ENCODE data around the gene SORCS1. TPM values are rescaled to one million over a fixed set of nuclear protein-coding genes. Genes with fewer than 3 reads are reported as not detected.

The SORCS1 gene
- total RNA-seq, 1 experiment from 2014 or later, result 1.7 TPM

- no peak overlapping the region for H2BK20ac ChIP-seq (ENCODE audit: low read depth, low read length, poor library complexity, severe bottlenecking)
- no peak overlapping the region for H2BK15ac ChIP-seq (ENCODE audit: low read depth, low read length)
- H3K23ac ChIP-seq (ENCODE audit: insufficient read length, low read depth, low read length), result no peak overlapping the region
- no peak overlapping the region for H3K14ac ChIP-seq (ENCODE audit: insufficient read depth, low read length)
- no peak overlapping the region for H2BK120ac ChIP-seq (ENCODE audit: low read depth, low read length, poor library complexity, severe bottlenecking)
- no peak overlapping the region for H3K4ac ChIP-seq (ENCODE audit: low read depth, low read length)
- H3T11ph ChIP-seq (ENCODE audit: low read length), result no peak overlapping the region
- H2AK5ac ChIP-seq (ENCODE audit: insufficient read length, low read length), result no peak overlapping the region
- no peak overlapping the region for H3K56ac ChIP-seq (ENCODE audit: insufficient read length, low read depth, low read length)
- Mint-ChIP-seq H3K36me3 (ENCODE audit: insufficient read depth in 1 of 3, low read depth in 3 of 3) (no peaks in the 10 kb centered on the region), H3K4me3 (no peak overlapping the region), H3K4me1 (peaks cover 7 to 13% of the 10 kb centered on the region in 2 experiments), H3K27me3 (ENCODE audit: low read depth) (peaks cover 21% of the 10 kb centered on the region), H3K27ac (peak overlapping the region in 1 of 3 experiments; percentile 13; a peak in 1 of 7 replicates), H3K9me3 (no peaks in the 10 kb centered on the region)
- H2BK12ac ChIP-seq (ENCODE audit: insufficient read length, low read depth, low read length), result no peak overlapping the region
- no peak overlapping the region for H2BK5ac ChIP-seq (ENCODE audit: insufficient read length, low read length)
- no peaks in the 10 kb centered on the region for H4K20me1 ChIP-seq (ENCODE audit: control insufficient read depth, insufficient read depth, insufficient read length)
- H4K8ac ChIP-seq (replicated peaks; ENCODE audit: insufficient read length, low read depth, low read length), result no peak overlapping the region
- TF ChIP-seq CTCF (conservative IDR thresholded peaks at IDR 0.05), result no peak
- no peak overlapping the region for H4K5ac ChIP-seq (ENCODE audit: insufficient read length, low read depth, low read length)
- WGBS (ENCODE audit: extremely low coverage, insufficient read length, low lambda C conversion rate), result no CpG with 5 or more reads among the region's 6 CpGs
- no peaks in the 10 kb centered on the region for H3K79me1 ChIP-seq (ENCODE audit: insufficient read depth, low read depth, low read length, poor library complexity, severe bottlenecking)
- no peaks in the 10 kb centered on the region for H3K9me3 ChIP-seq (ENCODE audit: control insufficient read depth, low read depth, low read length)
- no peak for DNase-seq
- no peaks in the 10 kb centered on the region for H3K27me3 ChIP-seq (ENCODE audit: insufficient read depth, low read length)
- no peaks in the 10 kb centered on the region; the same call in 1 of the 2 replicates for H3K4me1 ChIP-seq (ENCODE audit: insufficient read depth, low read length)
- no peak overlapping the region for H4K91ac ChIP-seq (ENCODE audit: insufficient read length, low read depth, low read length)
- no peaks in the 10 kb centered on the region for H3K23me2 ChIP-seq (ENCODE audit: insufficient read length, low read depth, low read length, poor library complexity, severe bottlenecking)
- H3K79me2 ChIP-seq (ENCODE audit: insufficient read depth, low read length), result no peaks in the 10 kb centered on the region
- no peak overlapping the region for H3K18ac ChIP-seq (ENCODE audit: insufficient read length, low read depth, low read length)
- no peak overlapping the region for H3K4me2 ChIP-seq (ENCODE audit: insufficient read depth, insufficient read length, low read length)
- H2AFZ ChIP-seq (ENCODE audit: low read length), result no peak overlapping the region
- no peak overlapping the region for H3K27ac ChIP-seq (ENCODE audit: insufficient read length, low read depth, low read length)
- no peak overlapping the region for H3K9ac ChIP-seq (ENCODE audit: extremely low read depth, insufficient read length, low read length)
Observed at GRCh38 chr10:106625751-106626150, 538.8 kb downstream of the SORCS1 start.

All from H9 (cell line).